H9 (cell line): ENCODE data around the gene RBL2. TPM values are rescaled to one million over a fixed set of nuclear protein-coding genes. Genes with fewer than 3 reads are reported as not detected.

ENCODE experiments used
- DNase-seq: peaks from one replicate; pipeline ENCODE4 v3.0.0-alpha.2; 2017
- H2AFZ ChIP-seq: one replicate; pipeline ENCODE4 v1.6.1; 2013; ENCODE audit warnings: mild to moderate bottlenecking, low read length, control low read depth, moderate library complexity
- H2AK5ac ChIP-seq: 2 replicates; pipeline ENCODE4 v1.6.1; 2013; ENCODE audit warnings: low read length, control low read depth, mixed read lengths; ENCODE audit not compliant: insufficient read length
- H2BK120ac ChIP-seq: one replicate; pipeline ENCODE4 v1.6.1; 2013; ENCODE audit warnings: low read depth, mild to moderate bottlenecking, low read length, control low read depth, inconsistent platforms; ENCODE audit not compliant: poor library complexity, severe bottlenecking
- H2BK12ac ChIP-seq: 2 replicates; pipeline ENCODE4 v1.6.1; 2013; ENCODE audit warnings: low read length, control low read depth, mixed read lengths, low read depth; ENCODE audit not compliant: insufficient read length
- H2BK15ac ChIP-seq: 2 replicates; pipeline ENCODE4 v1.6.1; 2013; ENCODE audit warnings: low read depth, low read length, control low read depth
- H2BK20ac ChIP-seq: one replicate; pipeline ENCODE4 v1.6.1; 2013; ENCODE audit warnings: low read depth, mild to moderate bottlenecking, low read length, control low read depth, inconsistent platforms; ENCODE audit not compliant: poor library complexity, severe bottlenecking
- H2BK5ac ChIP-seq: 2 replicates; pipeline ENCODE4 v1.6.1; 2013; ENCODE audit warnings: low read length, control low read depth, mixed read lengths; ENCODE audit not compliant: insufficient read length
- H3K14ac ChIP-seq: 2 replicates; pipeline ENCODE4 v1.6.1; 2013; ENCODE audit warnings: low read length, control low read depth; ENCODE audit not compliant: insufficient read depth
- H3K18ac ChIP-seq: 2 replicates; pipeline ENCODE4 v1.6.1; 2013; ENCODE audit warnings: low read depth, mild to moderate bottlenecking, mixed read lengths, low read length, control low read depth; ENCODE audit not compliant: insufficient read length
- H3K23ac ChIP-seq: 2 replicates; pipeline ENCODE4 v1.6.1; 2013; ENCODE audit warnings: low read length, control low read depth, mixed read lengths, low read depth; ENCODE audit not compliant: insufficient read length
- H3K23me2 ChIP-seq: 2 replicates; pipeline ENCODE4 v1.6.1; 2013; ENCODE audit warnings: low read depth, mild to moderate bottlenecking, mixed read lengths, low read length, control low read depth; ENCODE audit not compliant: insufficient read length, poor library complexity, severe bottlenecking
- H3K27ac ChIP-seq: 2 replicates; pipeline ENCODE4 v1.5.1; 2013; ENCODE audit warnings: low read length, control low read depth, mixed read lengths, low read depth; ENCODE audit not compliant: insufficient read length
- H3K27me3 ChIP-seq: 2 replicates; pipeline ENCODE4 v1.6.1; 2013; ENCODE audit warnings: low read length, control low read depth, inconsistent platforms; ENCODE audit not compliant: insufficient read depth
- H3K4ac ChIP-seq: 2 replicates; pipeline ENCODE4 v1.6.1; 2013; ENCODE audit warnings: low read depth, mild to moderate bottlenecking, control low read depth, inconsistent platforms, low read length, moderate library complexity
- H3K4me1 ChIP-seq: 2 replicates; pipeline ENCODE4 v1.6.1; 2013; ENCODE audit warnings: low read length, control low read depth, inconsistent platforms; ENCODE audit not compliant: insufficient read depth
- H3K4me2 ChIP-seq: 2 replicates; pipeline ENCODE4 v1.6.1; 2013; ENCODE audit warnings: low read length, control low read depth, mixed read lengths; ENCODE audit not compliant: insufficient read length, insufficient read depth
- H3K56ac ChIP-seq: 2 replicates; pipeline ENCODE4 v1.6.1; 2013; ENCODE audit warnings: low read depth, mild to moderate bottlenecking, mixed read lengths, low read length, control low read depth; ENCODE audit not compliant: insufficient read length
- H3K79me1 ChIP-seq: 2 replicates; pipeline ENCODE4 v1.6.1; 2013; ENCODE audit warnings: low read depth, mild to moderate bottlenecking, moderate library complexity, low read length, control low read depth, inconsistent platforms; ENCODE audit not compliant: insufficient read depth, poor library complexity, severe bottlenecking
- H3K79me2 ChIP-seq: 2 replicates; pipeline ENCODE4 v1.6.1; 2013; ENCODE audit warnings: low read length, control low read depth, inconsistent platforms; ENCODE audit not compliant: insufficient read depth
- H3K9ac ChIP-seq: 2 replicates; pipeline ENCODE4 v1.6.1; 2013; ENCODE audit warnings: low read length, control low read depth, mixed read lengths; ENCODE audit not compliant: insufficient read length; ENCODE audit errors: extremely low read depth
- H3K9me3 ChIP-seq: one replicate; pipeline ENCODE4 v1.6.1; 2013; ENCODE audit warnings: low read depth, low read length, inconsistent platforms; ENCODE audit not compliant: control insufficient read depth
- H3T11ph ChIP-seq: one replicate; pipeline ENCODE4 v1.6.1; 2013; ENCODE audit warnings: mild to moderate bottlenecking, low read length, control low read depth, inconsistent platforms
- H4K20me1 ChIP-seq: one replicate; pipeline ENCODE4 v1.6.1; 2013; ENCODE audit not compliant: control insufficient read depth, insufficient read length, insufficient read depth
- H4K5ac ChIP-seq: 2 replicates; pipeline ENCODE4 v1.6.1; 2013; ENCODE audit warnings: low read depth, mild to moderate bottlenecking, mixed read lengths, low read length, control low read depth; ENCODE audit not compliant: insufficient read length
- H4K8ac ChIP-seq: replicated peaks from 2 replicates; pipeline ENCODE4 v1.6.1; 2013; ENCODE audit warnings: low read length, control low read depth, mixed read lengths, low read depth; ENCODE audit not compliant: insufficient read length
- H4K91ac ChIP-seq: 2 replicates; pipeline ENCODE4 v1.6.1; 2013; ENCODE audit warnings: low read depth, mild to moderate bottlenecking, moderate library complexity, mixed read lengths, low read length, control low read depth; ENCODE audit not compliant: insufficient read length
- H3K27ac Mint-ChIP-seq, 3 experiments: 2 replicates in 2 of 3; 3 replicates in 1 of 3; pipeline ENCODE4 v1.8.0; 2020 to 2021; ENCODE audit warnings: mixed read lengths in 3 of 3, mild to moderate bottlenecking in 1 of 3, moderate library complexity in 1 of 3
- H3K27me3 Mint-ChIP-seq: 2 replicates; pipeline ENCODE4 v1.8.0; 2021; ENCODE audit warnings: low read depth, mild to moderate bottlenecking, moderate library complexity, mixed read lengths
- H3K36me3 Mint-ChIP-seq, 3 experiments: 2 replicates in 2 of 3; 3 replicates in 1 of 3; pipeline ENCODE4 v1.8.0; 2020 to 2021; ENCODE audit warnings: low read depth in 3 of 3, mixed read lengths in 3 of 3; ENCODE audit not compliant: insufficient read depth in 1 of 3
- H3K4me1 Mint-ChIP-seq, 2 experiments: 2 replicates each; pipeline ENCODE4 v1.8.0; 2020; ENCODE audit warnings: mixed read lengths in 2 of 2
- H3K4me3 Mint-ChIP-seq, 2 experiments: 2 replicates in 1 of 2; 3 replicates in 1 of 2; pipeline ENCODE4 v1.8.0; 2020 to 2021; ENCODE audit warnings: mild to moderate bottlenecking in 2 of 2, mixed read lengths in 2 of 2, moderate library complexity in 1 of 2
- H3K9me3 Mint-ChIP-seq, 2 experiments: 2 replicates in 1 of 2; 3 replicates in 1 of 2; pipeline ENCODE4 v1.8.0; 2020; ENCODE audit warnings: mild to moderate bottlenecking in 2 of 2, mixed read lengths in 2 of 2, moderate library complexity in 1 of 2
- CTCF ChIP-seq: fragments of 200-600 bp; sonication (generic); conservative IDR thresholded peaks from 3 replicates; pipeline ENCODE4 v1.8.0; 2021; ENCODE audit warnings: antibody characterized with exemption, mild to moderate bottlenecking
- WGBS: extraction: QIAGEN DNeasy Blood & Tissue Kit; methylation state at CpG from one replicate; pipeline ENCODE4 v1.1.7; 2013; ENCODE audit warnings: missing lambda C conversion rate, low lambda C conversion rate, mixed read lengths; ENCODE audit not compliant: insufficient read length; ENCODE audit errors: extremely low coverage; 5-methylcytosine and 5-hydroxymethylcytosine counted together
- total RNA-seq: library from RNA; stranded (reverse); gene quantifications from 2 replicates; pipeline ENCODE4 v1.2.1, GENCODE V29; 2021

Gene RBL2
- total RNA-seq, 1 experiment from 2014 or later, result 17.3 TPM

GRCh38 chr16:53414381-53414780, 19.9 kb upstream of the RBL2 start:
- Histone ChIP-seq H3K4me2 (no peak overlapping the region), H3T11ph (no peak overlapping the region), H4K5ac (no peak overlapping the region), H2AFZ (no peak overlapping the region), H4K91ac (no peak overlapping the region), H3K79me2 (no peaks in the 10 kb centered on the region), H3K27me3 (no peaks in the 10 kb centered on the region), H3K56ac (no peak overlapping the region), H4K20me1 (no peaks in the 10 kb centered on the region), H2BK5ac (no peak overlapping the region), H3K4me1 (no peaks in the 10 kb centered on the region), H3K9ac (no peak overlapping the region), H3K27ac (no peak overlapping the region), H3K79me1 (no peaks in the 10 kb centered on the region), H3K18ac (no peak overlapping the region), H2BK120ac (no peak overlapping the region), H3K9me3 (no peaks in the 10 kb centered on the region), H2BK20ac (no peak overlapping the region), H3K23me2 (no peaks in the 10 kb centered on the region), H2BK12ac (no peak overlapping the region), H3K4ac (no peak overlapping the region), H4K8ac (no peak overlapping the region), H3K23ac (no peak overlapping the region), H3K14ac (no peak overlapping the region), H2AK5ac (no peak overlapping the region), H2BK15ac (no peak overlapping the region)
- Mint-ChIP-seq H3K27ac (no peak overlapping the region), H3K36me3 (peaks cover 5 to 15% (median 9%) of the 10 kb centered on the region in 3 experiments), H3K4me1 (peaks cover 12 to 14% of the 10 kb centered on the region in 2 experiments), H3K9me3 (peaks cover 7 to 11% of the 10 kb centered on the region in 2 experiments), H3K27me3 (no peaks in the 10 kb centered on the region; the same call in 1 of the 2 replicates), H3K4me3 (no peak overlapping the region)
- no peak for TF ChIP-seq CTCF
- DNase-seq, result no peak
- WGBS, result no CpG with 5 or more reads among the region's 16 CpGs
